K562 (cell line): ENCODE measurements around the gene IFNGR2. TPM values are rescaled to one million over a fixed set of nuclear protein-coding genes. Genes with fewer than 3 reads are reported as not detected.

Experiments used
- ARID1B ChIP-seq: fragments of 450-650 bp; IDR thresholded peaks from 2 replicates; pipeline ENCODE4 v1.6.1; 2016; ENCODE audit warnings: antibody characterized with exemption, mild to moderate bottlenecking, inconsistent platforms
- ARID3B ChIP-seq: fragments of 250-450 bp; sonication (Bioruptor Pico); IDR thresholded peaks from 2 replicates; pipeline ENCODE4 v1.4.0; 2020; ENCODE audit warnings: borderline replicate concordance
- BRD4 ChIP-seq: fragments of 200-600 bp; sonication (generic); IDR thresholded peaks from 2 replicates; pipeline ENCODE4 v1.6.1; 2017; ENCODE audit warnings: inconsistent platforms
- DLX4 ChIP-seq: fragments of 250-450 bp; sonication (Bioruptor Pico); IDR thresholded peaks from 2 replicates; pipeline ENCODE4 v1.6.1; 2021; ENCODE audit warnings: mild to moderate bottlenecking
- ELK1 ChIP-seq: sonication (generic); formaldehyde crosslinking; IDR thresholded peaks from 2 replicates; pipeline ENCODE4 v1.8.1; 2022; ENCODE audit warnings: missing genetic modification reagents
- FOXJ3 ChIP-seq: sonication (generic); formaldehyde crosslinking; IDR thresholded peaks from 2 replicates; pipeline ENCODE4 v1.4.0; 2020; ENCODE audit warnings: mild to moderate bottlenecking, missing genetic modification reagents
- FOXK2 ChIP-seq, 2 experiments: fragments of 450-650 bp; IDR thresholded peaks in 1 of 2; conservative IDR thresholded peaks in 1 of 2; 2 replicates each; pipeline ENCODE4 v1.6.1; 2016; ENCODE audit warnings: low read depth in 2 of 2, mild to moderate bottlenecking in 1 of 2
- HDGF ChIP-seq: fragments of 450-650 bp; IDR thresholded peaks from 2 replicates; pipeline ENCODE4 v1.6.1; 2016
- HOMEZ ChIP-seq: fragments of 250-450 bp; sonication (Bioruptor Pico); IDR thresholded peaks from 2 replicates; pipeline ENCODE4 v1.4.0; 2020; ENCODE audit warnings: mild to moderate bottlenecking, moderate library complexity
- MTA2 ChIP-seq: fragments of 450-650 bp; IDR thresholded peaks from 2 replicates; pipeline ENCODE4 v1.6.1; 2016; ENCODE audit warnings: low read depth
- NEUROD1 ChIP-seq: fragments of 150-350 bp; IDR thresholded peaks from 2 replicates; pipeline ENCODE4 v1.6.1; 2014; ENCODE audit warnings: borderline replicate concordance, low read length, low read depth; ENCODE audit not compliant: partially characterized antibody
- RERE ChIP-seq: sonication (generic); formaldehyde crosslinking; IDR thresholded peaks from 2 replicates; pipeline ENCODE4 v1.8.0; 2023; ENCODE audit warnings: missing genetic modification reagents, mild to moderate bottlenecking, borderline replicate concordance
- STAT5A ChIP-seq: IDR thresholded peaks from 2 replicates; pipeline ENCODE4 v1.6.1; 2012; ENCODE audit warnings: low read length, inconsistent platforms, borderline replicate concordance
- ZNF507 ChIP-seq: conservative IDR thresholded peaks from 2 replicates; pipeline ENCODE4 v1.6.1; 2017; ENCODE audit warnings: missing genetic modification characterization, missing compliant biosample characterization
- ZNF639 ChIP-seq, 2 experiments: fragments of 200-800 bp in 1 of 2; sonication (Bioruptor generic) in 1 of 2; sonication (generic) in 1 of 2; formaldehyde crosslinking in 1 of 2; IDR thresholded peaks in 1 of 2; conservative IDR thresholded peaks in 1 of 2; 2 replicates each; pipeline versions ENCODE4 v1.5.0 to v1.6.1; 2016 to 2020; ENCODE audit warnings: missing compliant biosample characterization in 1 of 2, missing genetic modification characterization in 1 of 2, missing genetic modification reagents in 1 of 2
- polyA plus RNA-seq, 8 experiments: library from polyadenylated mRNA; depleted of rRNA in 4 of 8; stranded (reverse) in 5 of 8; unstranded in 3 of 8; fragments of >200 nt; fragmentation: Nextera tagmentation in 2 of 8; fragmentation: Illumina TruSeq in 1 of 8; extraction: Ambion mirVana in 2 of 8; extraction: Trizol in 1 of 8; gene quantifications; 2 replicates each; pipeline versions ENCODE4 v1.2.1 to v1.2.3, GENCODE V29; 2011 to 2014; ENCODE audit warnings: inconsistent platforms in 1 of 8, missing spikeins in 1 of 8
- total RNA-seq, 7 experiments: library from RNA; depleted of rRNA in 6 of 7; stranded (reverse); fragments of >200 nt in 6 of 7; fragmentation: Illumina TruSeq in 2 of 7; extraction: Trizol in 2 of 7; gene quantifications; 2 replicates each; pipeline versions ENCODE4 v1.2.1 to v1.2.3, GENCODE V29; 2011 to 2021; ENCODE audit warnings: low replicate concordance in 1 of 7

IFNGR2 gene
- total and polyA plus RNA-seq, 9 of the 15 experiments (the other 6 are each of a cell fraction or from before 2014, with no cell fraction given): 6.7 to 58.0 (median 28.5) TPM

- TF ChIP-seq ZNF639 (CRISPR knock-in tag; conservative IDR thresholded peaks at IDR 0.05 in 1 of 2, IDR thresholded peaks at IDR 0.05 in 1 of 2) (peak in 1 of 2 experiments; percentile 62; a peak in 1 of 4 replicates), ZNF507 (tag) (no peak), ARID1B (peak; percentile 91), MTA2 (peak; percentile 80), ARID3B (no peak), STAT5A (no peak), ELK1 (CRISPR knock-in tag) (no peak), FOXJ3 (CRISPR knock-in tag) (no peak), NEUROD1 (no peak), HOMEZ (CRISPR knock-in tag) (no peak), HDGF (no peak), FOXK2 (conservative IDR thresholded peaks at IDR 0.05 in 1 of 2, IDR thresholded peaks at IDR 0.05 in 1 of 2; ENCODE audit: low read depth in 2 of 2) (peak; percentile 24 to 29; a peak in 1 of 4 replicates), BRD4 (no peak), DLX4 (CRISPR knock-in tag) (no peak), RERE (CRISPR knock-in tag) (no peak)
Observed at GRCh38 chr21:33368124-33368523, 35.1 kb upstream of the IFNGR2 start (continued).
